Cardiac muscle cell (in vitro differentiated cells and primary cell): ENCODE measurements around the gene NME3. TPM values are rescaled to one million over a fixed set of nuclear protein-coding genes. Genes with fewer than 3 reads are reported as not detected.
"Not testable (repeated sequence)": the region's sequence is repeated elsewhere in the genome, so short reads cannot be mapped to it uniquely, and the experiment has no call there.

Source experiments
- DNase-seq, 2 donors: peaks; one replicate each; pipeline versions ENCODE4 v3.0.0 to v3.0.0-alpha.2; 2010 to 2017; ENCODE audit warnings: low read depth in 1 of 2, low spot score in 1 of 2
- H3K27ac ChIP-seq: fragments of 200-600 bp; sonication (generic); 2 replicates; pipeline ENCODE4 v1.5.1; 2016
- H3K27me3 ChIP-seq: fragments of 200-600 bp; sonication (generic); 2 replicates; pipeline ENCODE4 v1.6.0; 2016; ENCODE audit warnings: control low read depth
- H3K36me3 ChIP-seq: fragments of 200-600 bp; sonication (generic); 2 replicates; pipeline ENCODE4 v1.5.1; 2016; ENCODE audit warnings: control low read depth
- H3K4me1 ChIP-seq: fragments of 200-600 bp; sonication (generic); 2 replicates; pipeline ENCODE4 v1.8.1; 2017; ENCODE audit warnings: low read depth, mild to moderate bottlenecking, mixed run types
- H3K4me3 ChIP-seq: fragments of 200-600 bp; sonication (generic); 2 replicates; pipeline ENCODE4 v1.5.1; 2016; ENCODE audit warnings: mild to moderate bottlenecking
- H3K9me3 ChIP-seq: fragments of 200-600 bp; sonication (generic); 2 replicates; pipeline ENCODE4 v1.5.1; 2017; ENCODE audit warnings: low read depth, mild to moderate bottlenecking, control low read depth
- polyA plus RNA-seq: library from polyadenylated mRNA; unstranded; fragments of >200 nt; fragmentation: Nextera tagmentation; extraction: Ambion mirVana; gene quantifications from 2 replicates; pipeline ENCODE4 v1.2.1, GENCODE V29; 2016
- total RNA-seq: library from RNA; depleted of rRNA; stranded (reverse); fragments of >200 nt; gene quantifications from 2 replicates; pipeline ENCODE4 v1.2.3, GENCODE V29; 2016
- TF ChIP-seq, protein P1 (sequence below): IDR thresholded peaks from 2 replicates; pipeline ENCODE4 v1.5.1; 2012; ENCODE audit warnings: low read depth, mild to moderate bottlenecking, low read length

NME3 gene
- total and polyA plus RNA-seq, 2 experiments from 2014 or later = 76.9 to 106 TPM

DNA sequence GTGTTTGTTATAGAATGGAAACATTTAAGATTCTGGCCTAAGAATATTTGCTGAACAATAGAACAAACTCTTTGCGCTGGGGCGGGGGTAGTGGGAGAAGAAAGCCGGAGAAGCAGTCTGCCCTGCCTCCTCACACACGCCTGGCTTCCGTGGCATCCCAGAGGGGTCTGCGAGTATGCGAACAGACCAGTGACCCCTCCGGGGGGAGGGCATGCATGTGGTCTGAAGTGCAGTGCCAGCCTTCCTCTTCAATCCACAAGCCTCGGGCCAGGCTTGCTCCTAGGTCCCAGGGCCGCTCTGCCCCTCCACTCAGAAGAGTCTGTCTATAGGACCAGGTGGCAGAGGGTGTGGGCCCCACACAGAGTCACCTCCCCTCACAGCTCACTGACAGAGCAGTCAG is 36.3 kb upstream of the NME3 start:
- Histone ChIP-seq H3K4me1 (no peaks in the 10 kb centered on the region), H3K9me3 (no peaks in the 10 kb centered on the region), H3K27ac (no peak overlapping the region), H3K4me3 (no peak overlapping the region), H3K36me3 (peaks cover 6% of the 10 kb centered on the region), H3K27me3 (no peaks in the 10 kb centered on the region)
- no peak for DNase-seq
- TF ChIP-seq, protein P1, sequence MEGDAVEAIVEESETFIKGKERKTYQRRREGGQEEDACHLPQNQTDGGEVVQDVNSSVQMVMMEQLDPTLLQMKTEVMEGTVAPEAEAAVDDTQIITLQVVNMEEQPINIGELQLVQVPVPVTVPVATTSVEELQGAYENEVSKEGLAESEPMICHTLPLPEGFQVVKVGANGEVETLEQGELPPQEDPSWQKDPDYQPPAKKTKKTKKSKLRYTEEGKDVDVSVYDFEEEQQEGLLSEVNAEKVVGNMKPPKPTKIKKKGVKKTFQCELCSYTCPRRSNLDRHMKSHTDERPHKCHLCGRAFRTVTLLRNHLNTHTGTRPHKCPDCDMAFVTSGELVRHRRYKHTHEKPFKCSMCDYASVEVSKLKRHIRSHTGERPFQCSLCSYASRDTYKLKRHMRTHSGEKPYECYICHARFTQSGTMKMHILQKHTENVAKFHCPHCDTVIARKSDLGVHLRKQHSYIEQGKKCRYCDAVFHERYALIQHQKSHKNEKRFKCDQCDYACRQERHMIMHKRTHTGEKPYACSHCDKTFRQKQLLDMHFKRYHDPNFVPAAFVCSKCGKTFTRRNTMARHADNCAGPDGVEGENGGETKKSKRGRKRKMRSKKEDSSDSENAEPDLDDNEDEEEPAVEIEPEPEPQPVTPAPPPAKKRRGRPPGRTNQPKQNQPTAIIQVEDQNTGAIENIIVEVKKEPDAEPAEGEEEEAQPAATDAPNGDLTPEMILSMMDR = no peak

DNA sequence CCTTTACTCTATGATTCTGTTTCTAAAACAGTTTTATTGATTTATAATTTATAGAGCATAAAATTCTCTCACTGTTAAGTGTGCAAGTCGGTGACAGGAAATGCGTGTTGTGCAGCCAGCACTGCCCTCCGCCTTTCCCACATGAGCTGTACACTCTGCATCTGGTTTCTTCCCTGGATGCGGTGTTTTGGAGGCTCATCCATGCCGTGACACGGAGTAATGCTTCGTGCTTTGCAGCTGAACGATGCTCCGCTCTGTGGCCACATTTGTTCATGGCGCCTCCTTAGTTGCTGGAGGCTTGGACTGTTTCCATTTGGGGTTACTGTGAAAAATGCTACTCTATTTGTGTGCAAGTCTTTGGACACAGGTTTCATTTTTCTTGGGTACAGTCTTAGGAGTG is 29.4 kb upstream of the NME3 start:
- TF ChIP-seq, protein P1 = no peak
- no peak for DNase-seq
- H3K4me1 ChIP-seq = no peaks in the 10 kb centered on the region
- no peaks in the 10 kb centered on the region for H3K27me3 ChIP-seq
- no peak overlapping the region for H3K27ac ChIP-seq
- no peaks in the 10 kb centered on the region for H3K9me3 ChIP-seq
- H3K36me3 ChIP-seq = no peaks in the 10 kb centered on the region
- H3K4me3 ChIP-seq = no peak overlapping the region

DNA sequence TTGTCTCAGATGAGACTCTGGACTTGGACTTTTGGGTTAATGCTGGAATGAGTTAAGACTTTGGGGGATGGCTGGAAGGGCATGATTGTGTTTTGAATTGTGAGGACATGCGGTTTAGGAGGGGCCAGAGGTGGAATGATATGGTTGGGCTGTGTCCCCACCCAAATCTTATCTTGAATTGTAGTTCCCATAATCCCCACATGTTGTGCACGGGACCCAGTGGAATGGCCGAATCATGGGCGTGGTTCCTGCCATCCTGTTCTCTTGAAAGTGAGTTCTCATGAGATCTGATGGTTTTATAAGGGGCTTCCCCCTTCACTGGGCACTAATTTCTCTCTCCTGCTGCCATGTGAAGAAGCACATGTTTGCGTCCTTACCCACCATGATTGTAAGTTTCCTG is 27.9 kb upstream of the NME3 start:
- H3K27ac ChIP-seq, H3K4me1 ChIP-seq, H3K36me3 ChIP-seq, H3K27me3 ChIP-seq, DNase-seq, H3K4me3 ChIP-seq, H3K9me3 ChIP-seq: not testable (repeated sequence)

DNA sequence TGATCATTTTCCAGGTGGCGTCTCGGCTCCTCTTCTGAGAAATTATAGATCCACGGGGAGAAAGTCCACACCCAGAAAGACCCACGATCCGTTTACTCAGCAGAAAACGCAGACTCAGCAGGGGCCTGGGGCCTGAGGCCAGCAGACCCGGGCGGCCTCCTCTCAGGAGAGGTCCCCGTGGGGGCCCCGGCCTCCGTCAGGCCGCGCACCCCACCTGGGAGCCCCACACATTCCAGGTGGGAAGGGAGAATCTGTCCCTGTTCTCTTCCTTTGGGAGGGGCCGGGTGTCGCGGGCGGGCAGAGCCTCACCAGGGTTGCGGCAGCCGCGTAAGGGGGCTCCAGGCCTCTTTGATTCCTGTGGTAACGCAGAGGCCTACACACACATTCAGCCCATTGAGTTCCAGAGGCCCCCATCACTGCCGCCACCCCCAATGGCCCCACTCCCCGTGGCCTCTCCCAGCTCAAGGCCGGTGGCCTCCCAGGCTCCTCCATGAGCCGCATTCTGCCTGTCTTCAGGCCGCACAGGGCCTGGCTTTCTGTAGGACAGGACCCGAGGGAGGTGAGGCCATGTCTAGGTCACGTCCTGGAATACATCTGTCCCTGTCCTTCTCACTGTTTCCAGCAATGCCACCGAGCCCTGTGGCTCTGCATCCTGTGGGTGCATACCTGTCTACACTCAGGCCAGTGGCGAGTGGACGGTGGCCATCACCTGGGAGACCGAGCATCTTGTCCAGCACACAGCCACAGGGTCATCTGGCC is 23.7 kb upstream of the NME3 start:
- no peaks in the 10 kb centered on the region for H3K4me1 ChIP-seq
- H3K4me3 ChIP-seq = no peak overlapping the region
- no peaks in the 10 kb centered on the region for H3K9me3 ChIP-seq
- no peak overlapping the region for H3K27ac ChIP-seq
- H3K27me3 ChIP-seq = no peaks in the 10 kb centered on the region
- no peaks in the 10 kb centered on the region for H3K36me3 ChIP-seq
- DNase-seq = no peak
- TF ChIP-seq, protein P1 = no peak

DNA sequence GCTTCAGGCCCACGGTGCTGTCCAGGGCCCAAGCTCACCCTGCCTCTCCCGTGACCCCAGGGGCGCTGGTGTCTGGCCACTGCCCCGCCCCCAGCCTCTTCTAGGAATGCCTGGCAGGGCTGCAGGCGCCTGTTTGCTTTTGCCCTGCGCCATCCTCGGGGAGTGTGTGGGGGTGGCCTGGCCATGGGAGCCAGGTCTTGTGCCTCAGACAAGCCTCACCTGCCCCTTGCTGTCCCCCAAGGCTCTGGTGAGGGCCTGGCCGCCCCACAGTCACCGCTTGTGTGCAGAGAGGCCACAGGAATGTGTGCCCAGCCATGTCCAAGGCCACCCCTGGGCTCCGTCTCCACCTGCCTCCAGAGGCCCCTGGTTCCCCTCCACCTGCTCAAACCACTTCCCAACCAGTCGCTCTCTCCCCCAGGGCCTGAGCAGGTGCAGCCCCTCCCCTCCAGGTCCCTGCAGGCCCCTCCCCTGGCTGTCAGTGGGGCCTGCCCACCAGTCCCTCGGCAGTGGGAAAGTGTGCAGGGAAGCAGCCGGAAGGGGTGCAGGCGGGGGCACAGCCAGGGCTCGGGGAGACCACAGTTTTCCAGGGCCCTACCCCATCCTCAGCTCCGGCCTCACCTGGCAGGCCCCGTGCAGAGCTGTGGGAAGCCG is 23.0 kb upstream of the NME3 start:
- Histone ChIP-seq H3K4me3 (no peak overlapping the region), H3K9me3 (no peaks in the 10 kb centered on the region), H3K27ac (no peak overlapping the region), H3K27me3 (no peaks in the 10 kb centered on the region), H3K4me1 (no peaks in the 10 kb centered on the region), H3K36me3 (no peaks in the 10 kb centered on the region)
- DNase-seq = no peak
- TF ChIP-seq, protein P1 = no peak

DNA sequence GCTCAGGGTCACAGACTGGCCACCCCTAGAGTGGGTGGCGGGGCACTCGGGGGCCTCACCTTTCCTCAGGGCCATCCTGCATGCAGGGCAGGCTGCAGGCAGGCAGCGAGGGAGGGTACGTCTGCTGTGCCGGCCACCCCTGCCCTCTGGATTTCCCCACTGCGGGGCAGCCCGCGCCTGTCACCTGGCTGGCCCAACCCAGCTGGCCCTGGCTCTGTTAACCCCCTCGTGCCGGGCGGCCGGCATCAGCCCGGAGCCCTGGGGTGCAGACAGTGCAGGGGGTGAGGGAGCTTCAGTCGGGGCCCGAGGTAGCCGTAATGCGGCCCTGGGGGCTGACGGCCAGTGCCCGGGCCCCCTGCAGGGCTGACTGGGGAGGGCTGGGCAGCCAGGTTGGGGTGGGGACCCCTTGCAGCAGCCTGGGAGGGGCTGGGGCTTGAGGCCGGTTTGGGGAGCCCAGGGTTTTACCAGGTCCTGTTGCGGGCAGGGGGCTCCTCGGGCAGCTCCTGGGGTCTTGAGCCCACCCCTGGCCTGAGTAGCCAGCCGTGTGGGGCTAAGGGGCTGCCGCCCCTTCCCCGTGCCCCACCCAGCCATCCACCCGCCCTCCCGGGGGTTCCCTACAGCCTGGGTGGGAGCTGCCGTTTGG is 22.4 kb upstream of the NME3 start, which contains the start of gene IGFALS:
Gene IGFALS (minus strand): TSS at position 128 of the 643 bp plus-strand sequence. CDS start 53 bp downstream, at position 75.
- no peaks in the 10 kb centered on the region for H3K36me3 ChIP-seq
- H3K27me3 ChIP-seq = no peaks in the 10 kb centered on the region
- H3K27ac ChIP-seq = no peak within 1 kb of the TSS
- no peaks in the 10 kb centered on the region for H3K9me3 ChIP-seq
- no peak for DNase-seq
- no peak within 1 kb of the TSS for H3K4me3 ChIP-seq
- H3K4me1 ChIP-seq = no peaks in the 10 kb centered on the region
- TF ChIP-seq, protein P1 = no peak
